Fibroblast of lung (primary cell): ENCODE measurements around the gene RBM12.

Experiments
- EZH2 ChIP-seq: IDR thresholded peaks from 2 replicates; pipeline ENCODE4 v1.5.1; 2012; ENCODE audit warnings: low read length, control low read depth, mild to moderate bottlenecking; ENCODE audit errors: missing control alignments
- TF ChIP-seq, protein P1 (sequence below), 2 donors: IDR thresholded peaks in 1 of 2; conservative IDR thresholded peaks in 1 of 2; 1 replicate in 1 of 2; 2 replicates in 1 of 2; pipeline ENCODE4 v1.5.1; 2011 to 2012; ENCODE audit warnings: low read length in 2 of 2, control low read depth in 1 of 2, inconsistent platforms in 1 of 2, low read depth in 1 of 2, mild to moderate bottlenecking in 1 of 2

- TF ChIP-seq, protein P1, sequence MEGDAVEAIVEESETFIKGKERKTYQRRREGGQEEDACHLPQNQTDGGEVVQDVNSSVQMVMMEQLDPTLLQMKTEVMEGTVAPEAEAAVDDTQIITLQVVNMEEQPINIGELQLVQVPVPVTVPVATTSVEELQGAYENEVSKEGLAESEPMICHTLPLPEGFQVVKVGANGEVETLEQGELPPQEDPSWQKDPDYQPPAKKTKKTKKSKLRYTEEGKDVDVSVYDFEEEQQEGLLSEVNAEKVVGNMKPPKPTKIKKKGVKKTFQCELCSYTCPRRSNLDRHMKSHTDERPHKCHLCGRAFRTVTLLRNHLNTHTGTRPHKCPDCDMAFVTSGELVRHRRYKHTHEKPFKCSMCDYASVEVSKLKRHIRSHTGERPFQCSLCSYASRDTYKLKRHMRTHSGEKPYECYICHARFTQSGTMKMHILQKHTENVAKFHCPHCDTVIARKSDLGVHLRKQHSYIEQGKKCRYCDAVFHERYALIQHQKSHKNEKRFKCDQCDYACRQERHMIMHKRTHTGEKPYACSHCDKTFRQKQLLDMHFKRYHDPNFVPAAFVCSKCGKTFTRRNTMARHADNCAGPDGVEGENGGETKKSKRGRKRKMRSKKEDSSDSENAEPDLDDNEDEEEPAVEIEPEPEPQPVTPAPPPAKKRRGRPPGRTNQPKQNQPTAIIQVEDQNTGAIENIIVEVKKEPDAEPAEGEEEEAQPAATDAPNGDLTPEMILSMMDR (conservative IDR thresholded peaks at IDR 0.05 in 1 of 2, IDR thresholded peaks at IDR 0.05 in 1 of 2; ENCODE audit: low read depth in 1 of 2, low read length in 2 of 2): no peak
- no peak for TF ChIP-seq EZH2
These were observed 1.2 kb upstream of the RBM12 start for GRCh38 chr20:35665949-35666288.
